ENCODE data around the gene C6orf132.

Gene C6orf132

GRCh38 chr6:42124223-42124836 is 18.1 kb downstream of the C6orf132 start:
- no peaks in the 10 kb centered on the region for H3K27me3 ChIP-seq (ENCODE audit: low read depth, low read length)
- H3K27ac ChIP-seq (ENCODE audit: low read length) = no peak overlapping the region
- no peak overlapping the region for H3K4me2 ChIP-seq (ENCODE audit: low read length)
- no peaks in the 10 kb centered on the region for H3K36me3 ChIP-seq (replicated peaks; ENCODE audit: low read depth, low read length)
- H3K4me3 ChIP-seq (ENCODE audit: low read length) = no peak overlapping the region
- TF ChIP-seq EZH2phosphoT487 (IDR thresholded peaks at IDR 0.05; ENCODE audit: low read depth) = no peak
- TF ChIP-seq CTCF (IDR thresholded peaks at IDR 0.05; ENCODE audit: low read depth, low read length) = no peak
- H4K20me1 ChIP-seq (ENCODE audit: insufficient read depth, low read length) = no peaks in the 10 kb centered on the region
- H3K9me3 ChIP-seq (ENCODE audit: insufficient read depth, low read length) = no peaks in the 10 kb centered on the region
- H3K9ac ChIP-seq (ENCODE audit: low read length) = no peak overlapping the region
- no peak overlapping the region for H2AFZ ChIP-seq (ENCODE audit: low read depth, low read length)
- H3K79me2 ChIP-seq (ENCODE audit: low read length) = no peaks in the 10 kb centered on the region
- no peaks in the 10 kb centered on the region for H3K4me1 ChIP-seq (ENCODE audit: low read length)

GRCh38 chr6:42123379-42124103 is 18.9 kb downstream of the C6orf132 start:
- Histone ChIP-seq H3K4me2 (ENCODE audit: low read length) (no peak overlapping the region), H3K27me3 (ENCODE audit: low read depth, low read length) (no peaks in the 10 kb centered on the region), H3K36me3 (replicated peaks; ENCODE audit: low read depth, low read length) (no peaks in the 10 kb centered on the region), H3K27ac (ENCODE audit: low read length) (no peak overlapping the region), H3K79me2 (ENCODE audit: low read length) (no peaks in the 10 kb centered on the region), H4K20me1 (ENCODE audit: insufficient read depth, low read length) (no peaks in the 10 kb centered on the region), H3K9me3 (ENCODE audit: insufficient read depth, low read length) (no peaks in the 10 kb centered on the region), H3K4me3 (ENCODE audit: low read length) (no peak overlapping the region), H3K9ac (ENCODE audit: low read length) (no peak overlapping the region), H2AFZ (ENCODE audit: low read depth, low read length) (no peak overlapping the region), H3K4me1 (ENCODE audit: low read length) (no peaks in the 10 kb centered on the region)
- TF ChIP-seq EZH2phosphoT487 (IDR thresholded peaks at IDR 0.05; ENCODE audit: low read depth) (no peak), CTCF (IDR thresholded peaks at IDR 0.05; ENCODE audit: low read depth, low read length) (no peak)

GRCh38 chr6:42120895-42121865 is 21.2 kb downstream of the C6orf132 start:
- no peaks in the 10 kb centered on the region for H3K79me2 ChIP-seq (ENCODE audit: low read length)
- no peak for TF ChIP-seq CTCF (IDR thresholded peaks at IDR 0.05; ENCODE audit: low read depth, low read length)
- TF ChIP-seq EZH2phosphoT487 (IDR thresholded peaks at IDR 0.05; ENCODE audit: low read depth) = no peak
- H3K9me3 ChIP-seq (ENCODE audit: insufficient read depth, low read length) = no peaks in the 10 kb centered on the region
- peaks cover 12% of the 10 kb centered on the region for H3K27me3 ChIP-seq (ENCODE audit: low read depth, low read length)
- H3K4me3 ChIP-seq (ENCODE audit: low read length) = no peak overlapping the region
- no peak overlapping the region for H3K27ac ChIP-seq (ENCODE audit: low read length)
- H2AFZ ChIP-seq (ENCODE audit: low read depth, low read length) = no peak overlapping the region
- no peaks in the 10 kb centered on the region for H3K36me3 ChIP-seq (replicated peaks; ENCODE audit: low read depth, low read length)
- no peak overlapping the region for H3K9ac ChIP-seq (ENCODE audit: low read length)
- no peaks in the 10 kb centered on the region for H4K20me1 ChIP-seq (ENCODE audit: insufficient read depth, low read length)
- H3K4me2 ChIP-seq (ENCODE audit: low read length) = no peak overlapping the region
- H3K4me1 ChIP-seq (ENCODE audit: low read length) = no peaks in the 10 kb centered on the region
